Midbrain (tissue), 1 donor: Measurements from ENCODE around the gene AMIGO1.

Source experiments
- DNase-seq: peaks from one replicate; lab custom pipeline; 2025; lab: John Stamatoyannopoulos, UW

AMIGO1 gene, protein sequence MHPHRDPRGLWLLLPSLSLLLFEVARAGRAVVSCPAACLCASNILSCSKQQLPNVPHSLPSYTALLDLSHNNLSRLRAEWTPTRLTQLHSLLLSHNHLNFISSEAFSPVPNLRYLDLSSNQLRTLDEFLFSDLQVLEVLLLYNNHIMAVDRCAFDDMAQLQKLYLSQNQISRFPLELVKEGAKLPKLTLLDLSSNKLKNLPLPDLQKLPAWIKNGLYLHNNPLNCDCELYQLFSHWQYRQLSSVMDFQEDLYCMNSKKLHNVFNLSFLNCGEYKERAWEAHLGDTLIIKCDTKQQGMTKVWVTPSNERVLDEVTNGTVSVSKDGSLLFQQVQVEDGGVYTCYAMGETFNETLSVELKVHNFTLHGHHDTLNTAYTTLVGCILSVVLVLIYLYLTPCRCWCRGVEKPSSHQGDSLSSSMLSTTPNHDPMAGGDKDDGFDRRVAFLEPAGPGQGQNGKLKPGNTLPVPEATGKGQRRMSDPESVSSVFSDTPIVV

DNA sequence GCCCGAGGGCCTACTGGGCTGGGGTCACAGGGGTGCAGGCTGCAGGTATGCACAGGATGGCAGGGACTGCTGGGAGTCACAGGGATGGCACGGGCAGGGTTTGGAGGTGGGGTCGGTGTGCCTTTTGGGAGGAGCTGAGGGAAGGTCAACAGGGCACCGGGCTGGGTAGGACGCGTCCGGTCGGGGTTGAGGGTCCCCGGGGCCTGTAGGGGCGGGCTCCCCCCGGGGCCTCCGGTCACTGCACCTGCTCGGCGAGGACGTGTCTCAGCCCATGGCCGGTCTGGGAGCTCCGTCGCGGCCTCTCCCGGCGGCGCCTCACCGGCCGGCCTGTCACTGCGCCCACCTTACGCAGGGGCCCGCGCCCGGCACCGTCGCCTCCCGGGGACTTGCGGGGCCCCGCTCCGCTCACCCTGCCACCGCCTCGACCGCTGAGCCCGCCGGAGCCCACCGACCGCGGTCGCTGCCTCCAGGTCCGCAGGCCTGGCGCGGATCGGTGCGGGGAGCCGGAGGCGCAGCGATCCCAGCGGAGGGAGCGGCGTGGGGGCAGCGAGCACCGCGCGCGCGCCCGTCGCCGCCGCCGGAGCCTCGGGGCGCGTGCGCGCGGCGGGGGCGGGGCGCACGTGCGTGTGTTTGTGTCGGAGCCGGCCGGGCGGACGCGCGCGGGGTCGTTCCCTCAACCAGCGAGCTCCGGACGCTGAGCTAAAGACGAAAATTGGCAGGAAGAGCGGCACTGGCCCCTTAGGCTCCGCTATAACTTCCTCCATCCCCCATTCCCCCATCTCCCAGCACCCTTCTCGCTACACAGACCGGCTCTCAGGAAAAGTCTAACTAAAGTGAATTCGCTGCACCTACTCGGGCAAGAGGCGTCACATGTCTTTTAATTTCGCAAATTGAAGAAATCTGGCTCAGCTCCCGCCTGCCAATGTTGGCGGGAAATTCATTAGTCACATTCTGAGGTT, at the start of gene AMIGO1:
Gene AMIGO1 (minus strand): TSS at position 552 of the 959 bp plus-strand sequence. CDS start 815 bp downstream, outside the sequence.
- peak; percentile 42 for DNase-seq

DNA sequence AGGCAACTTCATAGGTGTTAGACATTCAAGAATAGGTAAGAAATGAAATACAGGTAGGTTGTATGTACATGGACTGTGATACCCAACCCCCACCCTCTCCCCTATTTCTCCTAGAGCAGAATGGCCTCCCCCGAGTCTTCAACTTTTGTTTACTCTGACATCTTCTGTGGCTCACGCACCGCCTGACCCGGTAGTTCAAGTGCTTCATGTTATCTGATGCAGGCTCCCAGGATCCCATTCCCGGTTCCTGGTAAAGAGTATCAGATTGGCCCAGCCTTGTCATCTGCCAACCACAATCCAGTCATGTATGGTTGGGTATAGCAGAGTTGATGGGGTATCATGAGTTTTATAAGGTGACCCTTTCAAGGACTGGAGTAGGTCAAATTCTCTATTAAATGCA, 48.0 kb upstream of the AMIGO1 start:
- no peak for DNase-seq

DNA sequence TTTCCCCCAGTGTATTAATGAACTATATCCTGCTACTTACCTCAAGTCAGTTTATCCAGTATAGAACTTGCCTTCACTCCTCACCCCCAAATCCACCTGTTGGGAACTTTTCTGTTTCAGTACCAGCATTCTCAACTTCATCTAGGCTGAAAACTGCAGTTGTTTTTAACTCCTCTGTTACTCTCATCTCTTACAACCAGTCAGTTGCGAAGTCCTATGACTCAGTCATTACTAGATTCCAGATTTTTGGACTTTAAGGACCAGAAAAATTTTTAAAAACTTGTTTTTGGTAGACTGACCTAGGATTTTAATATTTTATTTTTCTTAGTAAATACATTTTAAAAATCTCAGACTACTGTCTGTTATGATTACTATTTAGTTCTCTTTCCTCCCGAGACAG, 47.0 kb upstream of the AMIGO1 start:
- no peak for DNase-seq

DNA sequence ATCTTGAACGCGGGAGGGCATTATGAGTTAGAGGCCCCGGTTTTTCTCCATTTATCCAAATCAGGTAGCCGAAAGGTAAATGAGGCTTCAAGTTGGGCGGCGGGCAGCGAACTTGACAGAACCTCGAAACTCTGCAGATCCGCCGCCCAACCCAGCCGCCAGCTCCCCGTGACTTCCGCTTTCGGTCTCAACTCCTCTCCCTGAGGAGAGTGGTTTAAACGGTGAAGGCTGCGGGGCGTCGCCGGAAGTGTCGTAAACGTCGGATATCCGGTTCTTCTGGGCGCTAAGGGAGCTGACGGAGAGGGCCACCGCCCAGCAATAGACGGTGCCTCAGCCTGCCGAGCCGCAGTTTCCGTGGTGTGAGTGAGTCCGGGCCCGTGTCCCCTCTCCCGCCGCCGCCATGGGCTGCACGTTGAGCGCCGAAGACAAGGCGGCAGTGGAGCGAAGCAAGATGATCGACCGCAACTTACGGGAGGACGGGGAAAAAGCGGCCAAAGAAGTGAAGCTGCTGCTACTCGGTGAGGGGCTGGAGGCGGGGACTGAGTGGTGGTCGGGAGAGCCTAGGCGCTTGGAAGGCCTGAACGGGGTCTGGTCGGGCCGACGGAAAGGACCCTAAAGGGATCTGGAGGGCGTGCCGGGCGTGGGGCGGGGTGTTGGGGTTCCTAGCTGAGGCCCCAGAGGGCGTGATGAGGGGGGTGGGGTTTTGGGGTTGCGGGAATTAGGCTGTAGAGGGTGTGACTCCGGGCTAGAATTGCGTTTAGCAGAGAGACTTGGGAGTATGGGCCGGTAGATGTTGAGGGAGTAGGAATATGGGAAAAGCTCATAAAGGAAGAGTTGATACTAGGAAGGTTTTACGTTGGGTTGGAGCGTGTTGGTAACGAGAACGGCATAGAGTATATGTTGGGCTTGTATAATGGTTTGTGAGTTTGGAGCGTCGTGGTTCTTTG, 39.1 kb upstream of the AMIGO1 start, which contains the start of gene GNAI3:
Gene GNAI3 (plus strand): TSS at position 295 of the 947 bp plus-strand sequence. CDS start 106 bp downstream, at position 401.
- DNase-seq = peak; percentile 97

DNA sequence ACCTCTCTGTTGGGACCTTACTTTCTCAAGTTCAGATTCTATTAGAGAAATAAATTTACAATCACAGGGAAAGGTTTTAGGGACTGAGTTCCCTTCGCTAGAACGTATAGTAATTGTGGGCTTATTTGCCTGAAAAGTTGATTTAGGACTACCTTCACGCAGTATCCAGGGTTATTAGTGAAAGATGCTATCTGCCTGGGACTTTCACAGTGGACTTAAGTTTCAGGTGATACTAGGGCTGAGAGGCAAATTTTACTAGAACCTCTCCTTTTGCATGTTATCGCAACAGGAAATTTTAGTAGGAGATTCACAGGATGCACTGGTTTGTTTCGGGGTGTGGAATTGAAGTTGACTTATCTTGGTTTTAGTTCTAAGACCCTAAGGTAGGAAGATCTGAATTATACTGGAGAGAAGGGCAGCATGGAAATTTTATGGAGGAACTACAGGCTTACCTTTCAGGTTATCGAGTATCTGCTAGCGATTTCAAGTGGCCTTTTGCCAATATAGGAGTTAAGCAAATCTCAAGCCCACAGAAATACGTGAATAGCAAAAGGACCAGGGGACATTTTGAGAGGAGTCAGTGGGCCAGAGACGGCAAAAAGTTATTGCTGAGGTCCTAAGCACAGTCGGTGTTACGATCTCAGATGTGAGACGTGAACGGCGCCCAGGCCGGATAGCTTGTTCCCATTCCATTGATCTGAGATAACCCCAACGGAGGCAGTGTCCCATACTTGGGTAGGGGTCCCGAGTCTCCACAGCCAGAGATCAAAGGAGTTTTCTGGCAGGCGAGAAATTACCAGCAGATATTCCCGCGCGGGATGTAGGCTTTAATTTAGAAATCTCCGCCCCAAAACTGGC, 38.2 kb upstream of the AMIGO1 start:
- DNase-seq = peak; percentile 68

DNA sequence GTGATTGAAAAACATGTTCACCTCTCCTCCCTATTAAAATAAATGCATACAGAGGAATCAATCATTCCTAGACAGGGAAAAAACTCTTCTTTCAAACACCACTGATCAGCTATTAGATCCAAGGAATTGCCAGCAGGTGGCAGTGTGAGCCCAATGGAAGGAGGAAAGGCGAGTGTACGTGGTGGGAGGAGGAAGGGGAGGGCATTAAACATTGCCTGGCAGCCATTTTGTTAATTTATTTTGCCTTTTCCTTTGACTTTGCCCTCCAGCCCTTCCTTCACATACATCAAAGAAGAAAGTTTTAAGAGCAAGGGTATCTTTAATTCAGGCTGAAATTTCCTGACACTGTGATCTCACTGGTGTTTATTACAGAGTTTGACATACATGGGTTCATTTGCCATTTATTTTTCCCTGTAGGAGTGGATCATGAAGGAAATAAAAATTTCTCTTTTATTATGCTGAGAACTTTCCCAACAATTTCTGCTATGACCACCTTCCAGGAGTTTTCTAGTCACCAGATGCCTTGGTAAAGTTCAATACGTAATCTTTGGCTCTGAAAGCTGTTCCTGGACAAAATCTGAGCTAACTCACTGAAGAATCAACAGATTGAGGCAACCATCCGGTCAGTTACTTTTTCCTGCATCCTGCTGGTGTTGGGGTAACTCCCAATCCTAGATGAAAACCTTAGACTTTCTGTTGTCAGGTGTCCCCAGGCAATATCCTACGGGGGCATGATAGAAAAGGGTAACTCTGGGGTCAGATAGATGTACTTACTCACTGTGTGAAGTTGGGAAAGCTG, 37.0 kb upstream of the AMIGO1 start:
- DNase-seq = peak; percentile 91

DNA sequence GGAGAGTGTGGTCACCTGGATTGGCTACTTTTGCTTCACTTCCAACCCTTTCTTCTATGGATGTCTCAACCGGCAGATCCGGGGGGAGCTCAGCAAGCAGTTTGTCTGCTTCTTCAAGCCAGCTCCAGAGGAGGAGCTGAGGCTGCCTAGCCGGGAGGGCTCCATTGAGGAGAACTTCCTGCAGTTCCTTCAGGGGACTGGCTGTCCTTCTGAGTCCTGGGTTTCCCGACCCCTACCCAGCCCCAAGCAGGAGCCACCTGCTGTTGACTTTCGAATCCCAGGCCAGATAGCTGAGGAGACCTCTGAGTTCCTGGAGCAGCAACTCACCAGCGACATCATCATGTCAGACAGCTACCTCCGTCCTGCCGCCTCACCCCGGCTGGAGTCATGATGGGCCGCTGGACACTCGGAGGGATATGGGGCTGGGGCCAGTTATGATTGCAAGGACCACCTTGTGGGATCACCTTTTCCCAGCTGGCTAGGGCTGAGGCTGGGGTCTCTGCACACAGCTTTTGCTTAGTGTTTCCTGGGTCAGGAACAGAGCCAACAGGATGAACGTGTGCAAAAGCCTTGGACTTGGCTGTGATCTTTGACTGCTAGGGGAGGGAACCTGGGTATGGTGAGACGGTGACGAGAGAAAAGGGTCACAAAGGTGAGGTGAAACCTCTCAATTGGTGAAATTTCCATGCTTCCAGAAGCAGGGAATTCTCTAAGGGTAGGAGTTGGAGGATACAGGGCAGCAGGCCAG, 34.6 kb upstream of the AMIGO1 start:
- DNase-seq = no peak

DNA sequence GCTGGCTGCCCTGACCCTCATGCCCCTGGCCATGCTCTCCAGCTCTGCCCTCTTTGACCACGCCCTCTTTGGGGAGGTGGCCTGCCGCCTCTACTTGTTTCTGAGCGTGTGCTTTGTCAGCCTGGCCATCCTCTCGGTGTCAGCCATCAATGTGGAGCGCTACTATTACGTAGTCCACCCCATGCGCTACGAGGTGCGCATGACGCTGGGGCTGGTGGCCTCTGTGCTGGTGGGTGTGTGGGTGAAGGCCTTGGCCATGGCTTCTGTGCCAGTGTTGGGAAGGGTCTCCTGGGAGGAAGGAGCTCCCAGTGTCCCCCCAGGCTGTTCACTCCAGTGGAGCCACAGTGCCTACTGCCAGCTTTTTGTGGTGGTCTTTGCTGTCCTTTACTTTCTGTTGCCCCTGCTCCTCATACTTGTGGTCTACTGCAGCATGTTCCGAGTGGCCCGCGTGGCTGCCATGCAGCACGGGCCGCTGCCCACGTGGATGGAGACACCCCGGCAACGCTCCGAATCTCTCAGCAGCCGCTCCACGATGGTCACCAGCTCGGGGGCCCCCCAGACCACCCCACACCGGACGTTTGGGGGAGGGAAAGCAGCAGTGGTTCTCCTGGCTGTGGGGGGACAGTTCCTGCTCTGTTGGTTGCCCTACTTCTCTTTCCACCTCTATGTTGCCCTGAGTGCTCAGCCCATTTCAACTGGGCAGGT, 33.9 kb upstream of the AMIGO1 start:
- DNase-seq = no peak

DNA sequence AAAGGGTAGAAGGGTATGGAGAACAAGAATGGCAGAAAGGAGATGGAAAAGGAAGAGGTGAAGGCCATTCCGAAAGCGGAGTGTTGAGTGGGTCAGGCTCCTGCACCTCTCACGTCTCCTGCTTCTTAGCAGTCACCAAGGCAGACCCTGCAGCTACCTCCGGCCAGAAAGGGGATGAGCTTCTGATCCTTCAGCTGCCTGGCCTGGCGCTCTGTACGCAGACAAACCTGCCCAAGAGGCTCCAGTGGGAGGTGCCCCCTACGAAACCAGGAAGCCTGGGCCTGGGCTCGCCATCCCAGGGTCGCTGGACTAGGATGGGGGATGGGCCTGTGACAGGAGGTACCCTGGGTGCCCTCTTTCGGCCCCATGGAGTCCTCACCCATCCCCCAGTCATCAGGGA, 33.1 kb upstream of the AMIGO1 start:
- DNase-seq = no peak

DNA sequence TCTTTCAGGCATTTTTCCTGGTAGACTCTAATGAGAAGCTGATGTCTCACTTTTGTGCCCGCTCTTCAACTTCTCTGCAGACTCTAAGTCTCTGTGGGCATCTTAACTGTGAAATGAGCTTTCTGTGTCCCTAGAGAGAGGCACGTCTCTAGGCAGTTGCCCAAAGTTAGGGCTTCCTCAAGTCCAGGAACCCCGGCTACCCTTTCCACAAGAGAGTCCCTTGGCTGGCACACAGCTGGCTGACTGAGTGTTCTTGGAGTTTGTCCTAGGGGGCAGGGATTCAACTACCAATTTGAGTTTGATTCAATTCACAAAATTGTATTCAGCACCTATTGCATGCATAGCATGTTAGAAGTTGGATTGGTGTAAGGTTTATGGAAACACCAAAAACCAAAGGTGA, 31.6 kb upstream of the AMIGO1 start:
- peak; percentile 4 for DNase-seq

DNA sequence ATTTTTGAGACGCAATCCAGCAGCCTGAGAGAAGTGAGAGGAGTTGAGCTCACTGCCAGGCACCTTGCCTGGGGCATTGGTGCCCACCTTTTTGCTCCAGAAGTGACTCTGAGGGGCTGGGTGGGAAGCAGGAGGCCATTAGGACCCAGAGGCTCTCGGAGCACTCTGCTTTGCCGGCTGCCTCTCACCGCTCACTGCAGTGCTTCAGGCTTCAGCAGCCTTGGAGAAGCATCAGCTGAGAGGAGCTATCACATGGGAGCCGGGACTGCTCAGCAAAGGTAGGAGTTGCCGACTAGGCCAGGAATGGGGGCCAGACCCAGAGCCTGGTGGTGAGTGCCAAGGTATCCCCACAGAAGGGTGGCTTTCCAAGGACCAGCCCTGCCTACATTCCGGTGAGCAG, 30.1 kb upstream of the AMIGO1 start, which contains the start of gene GPR61:
Gene GPR61 (plus strand): TSS at position 197 of the 400 bp plus-strand sequence. CDS start 3,151 bp downstream, outside the sequence.
- peak; percentile 3 for DNase-seq

DNA sequence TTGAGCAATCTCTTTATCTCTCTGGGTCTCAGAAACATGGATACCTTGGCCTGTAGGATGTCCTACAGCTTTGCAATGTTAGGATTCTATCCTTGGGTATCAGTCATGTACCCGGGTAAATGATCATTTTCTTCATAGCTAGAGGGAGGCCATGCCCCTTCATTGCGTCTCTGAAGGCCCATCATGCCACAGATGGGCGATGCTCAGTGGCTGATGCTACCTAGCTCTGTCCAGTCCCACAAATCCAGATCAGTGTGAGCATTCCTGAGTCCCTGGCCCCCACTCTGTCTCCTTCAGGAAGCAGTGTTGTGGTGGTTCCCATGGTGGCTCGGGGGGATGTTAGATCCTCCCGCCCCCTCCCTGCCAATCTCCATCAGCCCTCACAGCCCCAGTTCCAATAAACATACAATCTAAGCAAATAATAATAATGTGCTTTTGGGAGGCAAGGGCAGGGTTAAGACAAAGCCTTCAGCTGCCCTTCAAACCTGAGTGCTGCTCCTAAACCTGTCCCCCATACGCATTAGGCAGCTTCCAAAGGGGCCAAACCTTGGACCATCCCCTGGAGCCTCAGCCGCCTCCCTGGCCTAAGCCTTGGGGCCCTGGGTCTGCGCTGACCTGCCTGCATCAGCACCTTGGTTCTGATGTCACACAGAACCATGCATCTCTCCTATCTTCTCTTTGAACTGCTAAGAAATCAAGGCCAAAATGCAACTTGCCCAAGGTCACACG, 29.5 kb upstream of the AMIGO1 start:
- no peak for DNase-seq

DNA sequence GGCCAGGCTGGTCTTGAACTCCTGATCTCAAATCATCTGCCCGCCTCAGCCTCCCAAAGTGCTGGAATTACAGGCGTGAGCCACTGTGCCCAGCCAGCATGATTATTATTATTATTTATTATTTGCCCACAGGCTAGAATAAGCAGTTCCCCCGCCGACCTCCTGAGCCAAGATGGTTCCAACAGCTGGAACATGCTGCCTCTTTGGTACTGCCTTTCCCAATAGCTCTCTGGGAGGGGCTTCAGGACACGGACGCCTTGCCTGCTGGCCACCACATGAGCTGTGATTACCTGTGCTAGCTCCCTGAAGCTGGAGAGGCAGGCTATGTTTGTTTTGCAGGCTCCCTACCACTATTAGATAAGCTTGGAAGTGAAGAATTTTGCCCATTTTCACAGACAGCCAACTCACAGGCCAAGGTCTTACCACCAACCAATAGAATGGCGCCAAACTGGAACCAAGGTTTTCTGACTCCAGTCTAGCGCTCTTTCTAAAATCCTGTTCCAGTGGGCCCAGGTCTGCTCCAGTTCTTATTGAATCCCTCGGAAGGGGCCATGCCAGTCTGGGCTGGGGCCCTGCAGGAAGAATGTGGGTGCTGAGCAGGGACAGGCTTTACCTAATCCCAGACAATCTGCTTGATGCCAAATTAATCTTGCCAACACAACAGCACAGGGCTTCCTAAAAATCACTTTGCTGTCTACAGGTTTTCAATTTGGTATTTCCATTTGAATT, 28.1 kb upstream of the AMIGO1 start:
- no peak for DNase-seq

DNA sequence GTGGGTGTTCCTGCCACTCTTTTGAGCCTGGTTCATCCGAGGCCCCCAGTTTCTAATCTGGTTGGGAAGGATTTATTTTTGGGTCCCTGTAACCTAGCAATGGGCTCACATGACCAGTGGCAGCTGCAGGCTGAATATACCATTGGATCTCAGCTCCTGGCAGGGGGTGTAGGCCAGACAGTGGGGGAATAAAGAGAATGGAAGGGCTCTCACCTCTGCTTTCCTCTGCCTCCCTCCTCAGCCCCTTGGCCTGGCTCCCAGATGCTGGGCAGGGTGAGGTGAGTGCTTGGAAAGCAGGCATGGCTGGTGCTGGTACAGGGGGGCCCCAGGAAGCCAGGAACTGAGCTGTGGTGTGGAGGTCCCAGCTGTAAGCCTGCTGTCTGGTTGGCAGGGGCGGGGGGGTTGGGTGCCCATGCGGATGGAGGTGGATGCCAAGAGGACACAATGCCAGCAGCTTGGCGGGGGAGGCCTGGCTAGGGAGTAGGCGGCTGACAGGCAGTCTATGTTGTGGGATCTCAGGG, 26.5 kb upstream of the AMIGO1 start:
- DNase-seq = peak; percentile 39

DNA sequence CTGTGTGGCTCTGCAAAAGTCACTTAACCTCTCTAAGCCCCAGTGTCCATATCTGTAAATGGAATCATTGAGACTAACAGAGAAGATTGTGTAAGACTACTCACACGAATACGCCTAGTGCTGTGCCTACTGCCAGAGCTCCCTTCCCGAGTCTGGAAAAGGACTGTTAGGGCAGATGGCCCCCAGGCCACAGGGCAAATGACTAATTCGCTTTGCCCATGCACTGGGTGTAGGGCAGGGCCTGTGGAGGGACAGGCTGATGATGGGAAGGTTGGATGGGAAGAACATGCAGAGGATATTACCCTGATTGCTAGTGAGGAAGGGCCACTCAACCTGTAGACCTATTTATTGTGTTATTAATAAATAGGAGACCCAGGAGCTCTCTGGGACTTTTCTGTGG, 26.0 kb upstream of the AMIGO1 start:
- no peak for DNase-seq

DNA sequence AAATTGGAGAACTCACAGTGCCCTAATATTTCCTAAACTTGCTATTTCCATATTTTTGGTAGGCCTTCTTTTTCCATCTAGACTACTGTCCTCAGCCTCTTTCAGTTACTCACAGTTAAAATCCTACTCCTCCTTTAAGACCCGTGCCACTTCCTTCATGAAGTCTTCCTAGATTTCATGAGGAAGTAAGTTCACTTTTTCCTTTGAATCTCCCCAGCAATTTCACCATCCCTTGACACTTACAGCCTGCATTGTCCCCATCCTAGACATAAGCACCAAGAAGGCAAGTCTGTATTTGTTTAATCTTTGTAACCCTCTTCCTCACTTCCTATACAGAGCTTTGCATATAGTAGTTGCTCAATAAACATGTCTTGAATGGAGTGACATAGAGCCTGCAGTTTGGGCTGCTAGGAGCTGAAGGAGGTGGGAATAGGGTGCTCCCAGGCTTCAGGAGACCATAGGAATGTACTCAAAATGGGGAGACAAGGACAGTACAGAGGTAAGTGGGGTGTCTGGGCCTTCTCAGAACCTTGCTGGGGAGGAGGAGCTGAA, 24.9 kb upstream of the AMIGO1 start:
- no peak for DNase-seq
